HG03575 (cell line): ENCODE results near the gene PLA2G15.

Experiments used
- ATAC-seq: cut with Tn5 transposase; IDR thresholded peaks from one replicate; pipeline ENCODE4 v1.9.1; 2021; ENCODE audit not compliant: unreplicated experiment, insufficient number of reproducible peaks, low FRiP score; ENCODE audit errors: extremely low read depth

Gene PLA2G15

GRCh38 chr16:68289202-68289601 lies 44.0 kb downstream of the PLA2G15 start:
- no peak for ATAC-seq

GRCh38 chr16:68289621-68290329 lies 44.6 kb downstream of the PLA2G15 start:
- no peak for ATAC-seq

GRCh38 chr16:68290450-68290849 lies 45.3 kb downstream of the PLA2G15 start:
- no peak for ATAC-seq

- ATAC-seq, result no peak
These were observed 46.1 kb downstream of the PLA2G15 start for GRCh38 chr16:68291227-68291626.

- no peak for ATAC-seq
These were observed 47.3 kb downstream of the PLA2G15 start for GRCh38 chr16:68292425-68292824.

GRCh38 chr16:68296291-68296690 lies 51.1 kb downstream of the PLA2G15 start:
- no peak for ATAC-seq

GRCh38 chr16:68296693-68297092 lies 51.5 kb downstream of the PLA2G15 start:
- no peak for ATAC-seq

- no peak for ATAC-seq
These were observed 52.7 kb downstream of the PLA2G15 start for GRCh38 chr16:68297908-68298307.

GRCh38 chr16:68298312-68298711 lies 53.1 kb downstream of the PLA2G15 start:
- ATAC-seq, result no peak

GRCh38 chr16:68298907-68299561 lies 53.9 kb downstream of the PLA2G15 start:
- no peak for ATAC-seq

- no peak for ATAC-seq
These were observed 54.6 kb downstream of the PLA2G15 start for GRCh38 chr16:68299571-68300453.

- no peak for ATAC-seq
These were observed 55.7 kb downstream of the PLA2G15 start for GRCh38 chr16:68300734-68301459.

- no peak for ATAC-seq
These were observed 61.5 kb downstream of the PLA2G15 start for GRCh38 chr16:68306633-68307032.

GRCh38 chr16:68309799-68310198 lies 64.6 kb downstream of the PLA2G15 start:
- ATAC-seq, result no peak

- no peak for ATAC-seq
These were observed 65.2 kb downstream of the PLA2G15 start for GRCh38 chr16:68310437-68310773.
